Left lobe of liver (tissue), 2 donors: ENCODE measurements around the gene CCDC178. TPM values are rescaled to one million over a fixed set of nuclear protein-coding genes. Genes with fewer than 3 reads are reported as not detected.

Experiments
- ATAC-seq: fragments of 200-7000 bp; cut with Tn5 transposase; one replicate; pipeline ENCODE4 v1.9.1; 2020; ENCODE audit warnings: mild to moderate bottlenecking, moderate library complexity
- DNase-seq: peaks from one replicate; pipeline ENCODE4 v3.0.0-alpha.2; 2020; ENCODE audit warnings: low spot score
- total RNA-seq: library from RNA; stranded (reverse); gene quantifications from one replicate; pipeline ENCODE4 v1.2.1, GENCODE V29; 2021
- donor health status: DM: no; HTN: no; CAD: no; lungs with moderate emphysema.
- donor health status: DM: no; HTN: yes; CAD: no.

Gene CCDC178
- total RNA-seq, 1 donor from 2014 or later, result not detected

DNA sequence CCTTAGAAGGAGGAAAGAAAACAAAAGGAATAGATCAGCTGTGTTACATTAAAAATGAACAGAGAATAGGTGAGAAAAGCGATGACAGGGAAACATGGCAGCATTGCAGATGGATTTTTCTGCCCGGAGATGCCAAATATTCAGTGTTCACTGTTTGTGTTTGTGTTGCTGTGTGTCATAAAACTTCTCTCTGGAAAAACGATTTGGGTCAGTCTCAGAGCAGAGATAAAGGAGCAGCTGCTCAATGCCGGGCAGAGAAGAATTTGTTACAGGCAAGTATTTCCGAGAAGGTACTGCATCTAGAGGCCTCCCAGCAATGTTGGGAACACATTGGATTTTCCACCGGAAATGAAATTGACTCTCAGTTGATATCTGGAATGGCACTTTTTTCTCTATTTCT lies 511.3 kb downstream of the CCDC178 start:
- no peak for DNase-seq
- ATAC-seq, result no peak

DNA sequence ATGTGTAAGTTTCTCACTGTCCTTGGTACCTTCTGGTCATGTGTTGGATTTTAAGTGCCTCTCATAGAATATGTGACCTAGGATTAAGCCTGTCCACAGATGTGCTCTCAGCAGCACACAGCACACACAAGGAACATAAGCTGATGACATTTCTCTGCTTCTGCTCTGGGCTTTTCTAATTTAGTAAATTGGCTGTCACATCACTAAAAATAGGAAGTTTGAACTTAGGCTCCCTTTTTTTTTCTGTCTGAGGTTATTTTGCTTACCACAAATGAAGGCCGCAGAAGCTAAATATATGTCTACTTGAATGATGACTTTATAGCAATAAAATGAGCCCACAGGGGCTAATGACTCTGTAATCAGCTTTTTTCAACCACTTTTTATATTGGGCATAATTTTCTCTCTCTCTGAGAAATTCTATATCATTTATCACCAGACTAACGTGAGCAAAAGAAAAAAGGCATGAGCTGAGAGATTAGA lies 517.5 kb downstream of the CCDC178 start:
- ATAC-seq (no peak), DNase-seq (no peak)

DNA sequence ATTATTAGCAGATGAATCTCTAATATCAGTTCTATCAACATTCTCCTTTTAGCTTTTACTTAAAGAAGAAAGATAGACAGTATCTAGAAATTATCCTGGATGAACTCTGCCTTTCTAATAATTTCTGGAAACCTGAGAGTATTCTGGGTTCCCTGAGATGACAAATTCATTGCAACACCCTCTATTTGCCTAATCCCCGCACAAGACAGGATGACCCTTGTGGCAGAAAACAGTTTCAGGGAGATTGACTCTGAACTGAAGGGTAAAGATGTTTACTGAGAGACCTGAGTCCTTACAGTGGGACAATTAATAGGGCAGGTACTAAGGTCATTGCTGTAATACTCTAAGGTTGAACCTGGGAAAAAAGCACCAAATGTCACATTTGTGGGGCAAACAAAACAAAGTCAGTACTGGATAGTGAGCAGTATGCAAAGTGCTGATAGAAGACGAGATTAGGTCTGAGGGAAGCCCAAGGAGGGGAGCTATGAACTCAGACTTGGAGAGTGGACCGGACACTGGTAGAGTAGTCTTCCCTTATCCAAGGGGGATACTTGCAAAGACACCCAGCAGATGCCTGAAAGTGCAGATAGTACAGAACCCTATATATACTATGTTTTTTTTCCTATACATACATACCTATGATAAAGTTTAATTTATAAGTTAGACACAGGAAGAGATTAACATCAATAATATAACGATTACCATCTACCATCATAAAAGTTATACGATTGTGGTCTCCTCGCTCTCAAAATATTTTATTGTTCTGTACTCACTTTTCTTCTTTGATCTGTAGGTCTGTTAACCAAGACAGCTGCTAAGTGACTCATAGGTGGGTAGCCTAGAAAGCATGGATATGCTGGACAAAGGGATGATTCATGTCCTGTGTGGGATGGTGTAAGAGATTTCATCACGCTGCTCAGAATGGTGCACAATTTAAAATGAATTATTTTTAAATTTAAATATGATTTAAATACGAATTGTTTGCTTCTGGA lies 519.4 kb downstream of the CCDC178 start:
- no peak for ATAC-seq
- no peak for DNase-seq

DNA sequence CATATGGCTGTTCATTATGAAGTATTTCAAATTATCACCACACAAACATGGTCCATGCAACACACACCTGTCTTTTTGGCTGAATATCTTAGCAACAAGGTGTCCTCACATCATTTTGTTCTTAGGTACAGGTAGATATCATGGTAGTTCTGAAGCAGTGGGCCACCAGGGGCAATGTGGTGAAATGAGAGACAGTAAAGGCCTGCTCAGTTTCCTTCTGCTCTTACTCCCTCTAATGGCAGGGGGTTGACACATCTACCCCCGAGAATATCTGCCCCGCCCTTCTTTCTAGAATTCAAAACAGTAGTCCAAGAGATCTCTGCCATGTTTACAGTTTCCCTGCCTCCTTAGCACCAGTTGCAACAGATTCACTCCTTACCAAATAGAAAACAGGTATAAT lies 520.7 kb downstream of the CCDC178 start:
- ATAC-seq (no peak), DNase-seq (no peak)

DNA sequence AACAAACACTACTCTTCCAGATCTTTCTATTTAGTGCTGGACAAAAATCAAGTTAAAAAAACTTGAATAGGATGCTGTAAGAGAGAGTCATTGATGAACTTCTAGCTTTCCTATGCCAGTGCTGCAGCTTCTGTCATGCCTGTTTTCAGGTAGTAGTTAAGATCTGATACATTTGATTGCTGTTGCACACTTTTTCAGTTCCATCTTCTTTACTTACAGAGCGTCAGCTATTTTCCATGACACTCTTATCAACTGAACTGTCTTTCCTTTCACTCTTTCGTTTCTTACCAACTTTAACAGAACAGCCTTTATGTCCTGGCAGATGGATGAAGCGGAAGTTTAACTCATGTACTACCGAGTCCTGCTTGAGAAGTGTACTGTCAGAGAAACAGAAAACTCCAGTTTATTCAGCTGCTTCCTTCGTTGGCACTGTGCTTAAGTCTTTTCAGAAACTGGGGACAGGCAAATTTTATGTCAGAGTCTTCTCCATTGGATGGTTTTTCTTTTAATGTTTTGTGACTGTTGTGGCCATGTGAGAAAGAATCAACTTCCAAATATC lies 521.8 kb downstream of the CCDC178 start:
- ATAC-seq (no peak), DNase-seq (no peak)

DNA sequence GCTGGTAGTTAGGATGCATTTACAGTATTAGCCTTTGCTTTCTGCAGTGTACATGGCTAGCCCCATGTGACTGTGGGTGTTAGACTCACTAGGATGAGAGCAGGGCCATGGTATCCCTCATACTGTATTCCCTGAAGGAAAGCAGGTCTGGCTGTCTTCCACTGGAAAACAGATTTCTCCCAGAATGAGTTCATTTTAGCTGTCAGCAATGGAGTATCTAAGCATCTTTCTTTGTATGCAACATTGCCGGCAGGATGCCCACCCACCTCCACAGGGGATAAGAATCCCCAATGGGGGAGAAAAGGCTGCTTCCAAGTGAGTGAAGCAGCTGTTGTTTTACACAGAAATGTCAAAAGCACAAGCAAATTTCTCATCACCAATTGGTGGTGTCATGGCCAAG lies 525.0 kb downstream of the CCDC178 start:
- ATAC-seq (no peak), DNase-seq (no peak)

DNA sequence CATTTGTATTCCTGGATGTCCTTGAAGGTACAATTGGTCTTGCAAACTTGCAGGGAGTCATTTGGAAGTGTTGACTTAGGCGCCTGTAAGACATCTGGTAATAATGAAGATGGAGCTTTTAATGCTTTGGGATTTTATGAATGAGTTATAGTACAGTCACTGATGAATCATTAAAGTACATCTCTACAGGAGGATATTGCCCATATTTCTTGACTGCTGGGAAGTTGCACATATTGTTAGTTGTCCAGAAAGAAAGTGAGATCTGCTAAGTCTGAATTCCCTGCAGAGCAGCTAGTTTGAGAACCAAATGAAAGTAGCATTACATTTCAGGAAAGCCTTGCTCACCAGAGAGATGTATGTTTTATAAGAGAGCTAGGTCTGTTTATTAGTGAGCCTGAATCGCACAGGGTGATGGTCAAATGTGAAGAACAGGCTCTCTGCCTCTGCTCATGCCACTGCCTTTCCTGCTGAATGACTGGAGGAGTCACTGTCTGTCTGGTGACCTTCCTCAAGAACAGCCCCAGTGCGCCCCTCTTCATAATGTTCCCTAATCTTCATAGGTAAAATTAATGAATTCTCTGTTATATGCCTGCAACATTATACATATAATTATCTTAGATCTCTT lies 528.7 kb downstream of the CCDC178 start:
- ATAC-seq (no peak), DNase-seq (no peak)

DNA sequence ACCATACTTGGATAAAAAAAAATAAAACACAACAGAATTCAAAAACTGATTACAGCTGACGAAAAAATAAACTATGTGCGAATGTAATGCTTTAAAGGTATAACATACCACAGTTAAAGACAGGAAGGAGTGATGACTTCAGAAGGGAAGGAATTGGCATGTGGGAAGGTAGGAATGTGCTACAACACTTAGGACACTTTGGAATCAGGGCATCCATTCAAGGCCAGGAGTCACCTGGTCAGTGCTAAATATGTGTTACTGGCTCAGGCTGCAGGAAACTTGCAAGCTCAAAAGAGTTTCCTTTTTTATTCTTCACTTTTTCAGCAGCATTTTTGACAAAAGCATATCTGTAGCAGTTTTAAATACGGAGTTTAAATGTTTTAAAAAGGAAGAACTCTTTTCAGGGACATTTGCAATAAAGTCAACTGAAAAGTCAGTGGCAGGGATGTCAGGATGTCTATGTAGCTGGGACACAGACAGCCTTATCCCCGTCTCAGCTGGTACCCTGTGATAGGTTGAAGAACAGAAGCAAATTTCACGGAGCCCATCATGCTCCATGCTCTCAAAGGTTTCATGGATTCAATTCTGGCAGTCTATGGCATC lies 529.7 kb downstream of the CCDC178 start:
- ATAC-seq (no peak), DNase-seq (no peak)

DNA sequence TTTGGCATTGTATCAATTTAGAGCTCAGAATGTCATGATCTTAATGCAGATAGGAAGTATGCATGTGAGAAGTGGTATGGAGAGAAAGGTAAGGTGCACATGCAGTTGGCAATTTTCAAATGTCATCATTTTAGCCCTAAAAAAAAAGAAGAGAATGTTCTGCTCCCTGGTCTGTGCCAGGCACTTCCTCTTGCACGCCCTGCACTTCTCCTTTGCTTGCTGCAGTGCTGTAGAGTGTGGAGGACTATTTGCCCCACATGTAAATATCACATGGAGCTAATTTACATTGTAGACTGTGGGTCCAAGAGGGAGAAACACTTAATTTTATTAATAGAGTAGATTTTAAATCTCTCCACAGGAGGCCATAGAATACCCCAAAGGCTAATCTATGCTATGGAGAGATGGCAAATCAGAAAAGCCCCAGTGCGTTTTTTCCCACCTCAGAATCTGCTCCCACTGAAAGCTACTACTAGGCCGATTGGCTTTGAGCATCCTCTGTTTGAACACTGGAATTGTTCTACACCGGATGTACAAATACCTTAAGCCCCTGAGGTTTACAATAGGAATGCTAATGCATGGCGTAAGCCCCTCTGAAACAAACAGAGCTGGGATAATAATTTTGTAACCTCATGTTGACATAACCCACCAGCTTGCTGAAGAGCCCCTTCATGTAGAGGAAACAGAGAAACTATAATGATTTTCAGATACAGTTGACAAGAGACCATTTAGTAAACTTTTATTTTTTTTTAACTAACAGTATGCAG lies 530.5 kb downstream of the CCDC178 start:
- DNase-seq (no peak), ATAC-seq (no peak)

DNA sequence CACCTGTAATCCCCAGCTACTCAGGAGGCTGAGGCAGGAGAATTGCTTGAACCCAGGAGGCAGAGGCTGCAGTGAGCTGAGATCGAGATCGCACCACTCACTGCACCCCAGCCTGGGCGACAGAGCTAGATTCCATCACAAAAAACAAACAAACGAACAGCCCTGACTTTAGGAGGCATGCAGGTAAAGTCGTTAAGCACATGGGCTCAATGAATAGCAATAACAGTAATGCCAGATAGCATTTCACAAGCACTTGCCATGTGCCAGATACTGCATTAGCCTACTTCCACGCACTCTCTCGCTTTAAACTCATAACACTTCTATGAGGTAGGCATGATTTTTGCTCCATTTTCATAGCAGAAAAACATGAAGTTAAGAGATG lies 532.1 kb downstream of the CCDC178 start:
- ATAC-seq, result no peak
- DNase-seq, result no peak

DNA sequence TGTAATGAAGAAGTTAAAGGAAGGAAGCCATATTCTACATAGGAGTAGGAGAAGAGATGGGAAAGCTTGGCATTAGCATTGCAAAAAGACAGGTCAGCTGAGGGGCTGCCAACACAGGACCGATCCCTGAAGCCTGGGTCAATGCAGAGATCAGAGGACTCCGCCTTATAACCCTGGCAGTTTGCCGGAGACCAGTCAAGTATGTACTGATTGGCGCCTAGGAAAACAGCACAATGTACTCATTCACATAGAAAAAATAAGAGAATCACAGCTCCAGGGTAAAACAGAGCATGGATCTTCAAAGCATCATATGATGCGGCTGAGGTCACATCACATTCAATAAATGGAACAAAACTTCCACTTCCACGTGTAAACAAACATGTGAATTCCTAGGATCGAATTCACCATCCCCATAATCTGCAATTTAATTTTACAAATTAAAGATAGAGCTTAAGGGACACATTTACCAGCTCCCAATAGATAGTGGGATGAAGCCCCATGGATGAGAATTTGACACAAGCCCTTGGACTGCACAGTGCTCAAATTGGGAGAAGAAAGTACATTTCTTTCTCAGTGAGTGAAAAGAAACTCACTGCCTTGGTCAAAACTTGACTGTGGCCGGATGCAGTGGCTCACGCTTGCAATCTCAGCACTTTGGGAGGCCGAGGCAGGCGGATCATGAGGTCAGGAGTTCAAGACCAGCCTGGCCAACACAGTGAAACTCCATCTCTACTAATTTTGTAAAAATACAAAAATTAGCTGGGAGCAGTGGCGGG lies 532.7 kb downstream of the CCDC178 start:
- DNase-seq (no peak), ATAC-seq (no peak)

DNA sequence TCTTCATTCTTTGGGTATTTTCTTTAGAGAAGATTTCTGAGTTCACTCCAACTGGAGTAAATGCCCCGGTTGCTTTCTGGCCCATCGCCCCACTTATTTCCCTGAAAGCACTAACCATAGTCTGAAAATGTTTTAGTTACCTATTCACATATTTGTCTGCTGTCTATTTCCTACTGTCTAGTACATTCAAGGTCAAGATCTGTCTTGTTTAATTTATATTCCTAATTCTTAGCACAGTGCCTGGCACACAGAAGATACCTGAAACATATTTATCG lies 533.3 kb downstream of the CCDC178 start:
- no peak for ATAC-seq
- no peak for DNase-seq

DNA sequence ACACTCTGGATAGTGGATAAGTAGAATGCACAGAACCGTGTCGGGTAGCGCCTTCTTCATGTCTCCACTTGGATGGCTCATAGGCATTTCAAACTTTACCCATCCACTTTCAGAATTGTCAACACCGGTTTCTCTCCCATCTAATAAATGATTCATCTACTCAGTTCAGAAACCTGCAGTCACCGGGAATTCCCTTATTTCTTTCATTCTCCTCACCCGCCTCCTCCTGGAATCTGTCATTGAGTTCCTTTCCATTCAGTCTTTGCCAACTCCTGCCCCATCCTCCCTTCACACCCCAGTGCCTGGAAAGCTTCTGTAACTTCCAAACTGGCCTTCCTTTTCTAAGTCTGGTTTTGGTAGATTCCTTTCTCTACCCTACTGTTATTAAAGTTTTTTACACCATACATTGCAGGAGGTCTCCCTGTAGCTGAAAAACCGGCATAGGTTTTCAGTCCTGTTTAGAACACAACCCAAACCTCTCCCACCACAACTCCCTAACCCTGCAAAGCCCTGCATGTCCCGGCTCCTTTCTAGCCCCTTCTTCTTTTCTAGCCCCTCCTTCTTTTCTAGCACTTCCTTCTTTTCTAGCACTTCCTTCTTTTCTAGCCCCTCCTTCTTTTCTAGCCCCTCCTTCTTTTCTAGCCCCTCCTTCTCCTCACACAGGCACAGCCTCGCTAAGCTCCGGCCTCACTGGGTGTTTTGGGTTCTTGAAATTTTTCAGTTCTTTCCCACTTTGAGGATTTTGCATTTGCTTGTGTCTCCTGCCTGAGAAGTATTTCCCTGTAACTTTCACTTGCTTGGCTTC lies 533.8 kb downstream of the CCDC178 start:
- DNase-seq (no peak), ATAC-seq (no peak)

DNA sequence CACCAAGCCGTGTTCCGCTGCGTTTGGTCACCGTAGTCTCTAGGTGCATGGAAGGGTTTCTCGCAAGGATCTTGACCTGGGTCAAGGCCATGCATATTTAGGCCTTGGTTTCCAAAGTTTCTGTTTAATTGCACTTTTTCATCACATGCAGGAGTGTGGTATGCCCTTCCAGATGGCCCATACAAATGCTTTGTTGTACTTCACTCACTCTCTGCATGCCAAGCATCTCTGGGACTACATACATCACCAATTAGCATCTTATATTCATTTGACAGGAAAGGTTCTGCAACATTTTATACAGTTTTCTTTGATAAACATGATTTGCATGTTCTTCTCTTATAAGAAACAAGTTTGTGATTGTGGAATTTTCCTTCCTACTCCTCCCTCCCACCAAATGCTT lies 534.9 kb downstream of the CCDC178 start:
- DNase-seq (no peak), ATAC-seq (no peak)

DNA sequence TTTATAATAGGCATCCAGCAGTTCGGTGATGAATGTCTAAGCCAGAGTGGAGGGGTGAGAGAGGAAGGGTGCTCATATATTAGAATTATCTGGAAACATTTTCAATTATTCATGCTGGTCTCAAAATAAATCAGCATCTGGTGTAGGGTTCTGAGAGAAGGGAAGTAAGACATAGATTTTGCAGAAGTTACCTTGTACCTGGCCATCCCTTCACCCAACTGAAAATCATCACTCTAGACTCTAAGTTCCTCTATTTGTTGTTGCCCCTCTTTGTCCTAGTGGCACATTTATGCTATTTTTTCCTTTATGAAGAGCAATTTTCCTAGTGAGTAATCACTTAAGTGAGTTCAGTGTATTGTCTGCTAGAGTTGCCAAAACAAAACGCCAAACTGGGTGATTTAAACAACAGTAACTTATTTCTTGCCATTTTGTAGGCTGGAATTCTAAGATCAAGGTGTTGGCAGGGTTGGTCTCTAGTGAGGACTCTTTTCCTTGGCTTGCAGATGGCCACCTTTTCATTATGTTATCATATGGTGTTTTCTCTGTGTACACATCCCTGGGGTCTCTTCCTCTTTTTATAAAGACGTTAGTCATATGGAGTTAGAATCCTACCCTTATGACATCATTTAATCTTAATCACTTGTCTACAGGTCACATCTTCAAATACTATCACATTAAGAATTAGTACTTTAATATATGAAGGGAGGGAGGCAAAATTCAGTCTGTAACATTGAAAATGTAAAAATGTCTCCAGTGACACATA lies 537.8 kb downstream of the CCDC178 start:
- ATAC-seq (no peak), DNase-seq (no peak)

DNA sequence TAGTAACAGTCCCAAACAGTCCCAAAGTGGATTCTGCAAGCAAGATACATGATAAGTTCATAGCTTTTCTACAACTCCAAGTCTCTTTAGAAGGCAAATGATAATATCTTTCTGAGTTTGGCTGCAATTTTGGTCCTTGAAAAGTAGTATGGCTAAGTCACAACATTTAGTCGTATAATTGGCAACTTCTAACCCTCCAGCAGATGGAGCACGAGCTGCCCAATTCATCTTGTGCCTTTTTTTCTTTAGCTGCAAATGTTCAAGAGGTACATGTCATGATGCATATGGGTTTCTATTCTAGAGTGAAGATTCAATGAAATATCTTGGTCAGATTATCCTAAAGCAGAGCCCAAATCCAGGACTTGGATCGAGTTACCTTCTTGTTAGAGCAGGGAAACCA lies 540.7 kb downstream of the CCDC178 start:
- no peak for DNase-seq

DNA sequence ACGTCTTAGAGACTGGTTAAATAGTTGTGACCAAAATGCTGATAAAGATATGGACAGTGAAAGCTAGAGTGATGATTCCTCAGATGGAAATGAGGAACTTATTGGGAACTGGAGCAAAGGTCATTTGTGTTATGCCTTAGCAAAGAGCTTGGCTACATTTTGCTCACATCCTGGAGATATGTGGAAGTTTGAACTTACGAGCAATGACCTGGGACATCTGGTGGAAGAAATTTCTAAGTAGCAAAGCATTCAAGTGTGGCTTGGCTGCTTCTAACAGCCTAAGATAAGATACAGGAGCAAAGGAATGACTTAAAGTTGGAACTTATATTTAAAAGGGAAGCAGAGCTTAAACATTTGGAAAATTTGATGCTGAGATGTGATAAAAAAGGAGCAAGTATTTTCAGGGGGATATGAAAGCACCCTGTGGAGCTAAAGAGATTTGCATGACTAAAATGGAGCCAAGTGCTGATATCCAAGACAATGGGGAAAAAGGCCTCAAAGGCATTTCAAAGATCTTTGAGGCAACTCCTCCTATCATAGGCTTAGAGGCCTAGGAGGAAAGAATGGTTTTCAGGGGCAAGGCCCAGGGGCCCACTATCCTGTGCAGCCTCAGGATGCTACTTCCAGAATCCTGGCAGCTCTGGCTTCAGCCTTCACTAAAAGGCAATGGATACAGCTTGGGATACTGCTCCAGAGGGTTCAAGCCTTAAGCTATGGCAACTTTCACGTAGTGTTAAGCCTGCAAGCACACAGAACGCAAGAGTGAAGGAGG lies 543.6 kb downstream of the CCDC178 start:
- DNase-seq, result no peak
- no peak for ATAC-seq

More for the DNA sequence above, 540.7 kb downstream of the CCDC178 start:
- ATAC-seq, result no peak

DNA sequence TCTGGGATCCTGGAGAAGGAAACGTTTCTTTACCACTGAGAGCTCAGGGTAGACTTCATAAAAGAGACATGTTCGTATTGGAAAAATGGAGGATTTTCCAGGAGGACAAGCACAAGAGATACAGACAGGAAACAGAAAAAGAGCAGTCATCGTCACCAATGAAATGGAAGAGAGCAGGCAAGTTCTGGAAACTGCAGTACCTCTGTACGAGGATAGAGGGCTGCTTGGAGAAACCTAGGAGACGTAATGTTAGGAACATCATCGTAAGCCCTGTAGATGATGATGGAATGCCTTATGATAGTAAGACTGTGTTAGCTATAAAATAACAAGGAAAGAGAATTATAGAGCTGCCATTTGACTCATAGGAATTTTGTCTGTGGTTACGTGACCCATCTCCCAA lies 546.6 kb downstream of the CCDC178 start:
- ATAC-seq (no peak), DNase-seq (no peak)
